GM12801 (cell line): ENCODE data around the gene TFR2.

ENCODE experiments used
- TF ChIP-seq, protein P1 (sequence below): IDR thresholded peaks from one replicate; pipeline ENCODE4 v1.5.1; 2011; ENCODE audit warnings: control low read depth; ENCODE audit not compliant: insufficient read length; ENCODE audit errors: extremely low read depth

Gene TFR2

DNA sequence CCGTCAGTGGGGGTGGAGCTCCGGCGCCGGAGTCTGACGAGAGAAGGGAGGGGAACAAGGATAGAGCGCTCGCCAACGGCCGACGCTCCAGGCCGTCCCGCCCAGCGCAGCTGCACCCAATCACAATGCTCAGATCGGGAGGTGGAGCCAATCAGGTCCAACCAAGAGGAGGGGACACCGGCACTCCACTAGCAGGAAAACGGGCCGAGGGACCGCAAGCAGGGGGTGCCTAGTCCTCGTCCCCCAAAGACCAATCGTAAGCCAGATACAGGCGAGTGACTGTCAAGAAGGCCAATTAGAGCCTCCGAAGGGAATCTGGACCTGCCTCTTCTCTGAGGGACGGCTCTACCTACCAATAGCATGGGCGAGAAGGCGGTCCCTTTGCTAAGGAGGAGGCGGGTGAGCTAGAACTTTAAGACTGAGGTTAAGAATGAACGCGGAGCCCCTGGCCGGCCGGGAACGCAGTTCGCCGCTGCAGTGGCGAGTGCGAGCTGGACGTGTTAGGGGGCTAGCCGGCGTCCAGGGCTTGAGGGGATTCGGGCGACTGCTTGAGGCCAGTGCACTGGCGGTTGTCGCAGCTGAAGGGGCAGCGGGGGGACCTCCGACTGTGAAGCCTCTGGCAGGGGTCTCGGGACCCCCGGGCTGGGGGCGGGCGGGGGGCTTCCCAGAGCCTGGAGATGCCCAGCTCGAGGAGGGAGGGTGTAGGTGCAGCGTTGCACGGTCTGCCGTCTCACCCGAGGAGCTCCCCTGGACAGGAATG is 54.9 kb downstream of the TFR2 start, which contains the start of gene FBXO24:
TSS of gene FBXO24 (plus strand) at position 63 of the 760 bp plus-strand sequence. CDS start at position 361, 298 bp downstream.
- TF ChIP-seq, protein P1, sequence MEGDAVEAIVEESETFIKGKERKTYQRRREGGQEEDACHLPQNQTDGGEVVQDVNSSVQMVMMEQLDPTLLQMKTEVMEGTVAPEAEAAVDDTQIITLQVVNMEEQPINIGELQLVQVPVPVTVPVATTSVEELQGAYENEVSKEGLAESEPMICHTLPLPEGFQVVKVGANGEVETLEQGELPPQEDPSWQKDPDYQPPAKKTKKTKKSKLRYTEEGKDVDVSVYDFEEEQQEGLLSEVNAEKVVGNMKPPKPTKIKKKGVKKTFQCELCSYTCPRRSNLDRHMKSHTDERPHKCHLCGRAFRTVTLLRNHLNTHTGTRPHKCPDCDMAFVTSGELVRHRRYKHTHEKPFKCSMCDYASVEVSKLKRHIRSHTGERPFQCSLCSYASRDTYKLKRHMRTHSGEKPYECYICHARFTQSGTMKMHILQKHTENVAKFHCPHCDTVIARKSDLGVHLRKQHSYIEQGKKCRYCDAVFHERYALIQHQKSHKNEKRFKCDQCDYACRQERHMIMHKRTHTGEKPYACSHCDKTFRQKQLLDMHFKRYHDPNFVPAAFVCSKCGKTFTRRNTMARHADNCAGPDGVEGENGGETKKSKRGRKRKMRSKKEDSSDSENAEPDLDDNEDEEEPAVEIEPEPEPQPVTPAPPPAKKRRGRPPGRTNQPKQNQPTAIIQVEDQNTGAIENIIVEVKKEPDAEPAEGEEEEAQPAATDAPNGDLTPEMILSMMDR = no peak

GRCh38 chr7:100585511-100586265 is 55.7 kb downstream of the TFR2 start, which contains the start of gene LRCH4:
TSS of gene LRCH4 (minus strand) at chr7:100586129. CDS start at chr7:100586100, 29 bp downstream.
- TF ChIP-seq, protein P1 = no peak

GRCh38 chr7:100584683-100585510 is 56.5 kb downstream of the TFR2 start:
- TF ChIP-seq, protein P1 = no peak

GRCh38 chr7:100584054-100584682 is 57.2 kb downstream of the TFR2 start:
- TF ChIP-seq, protein P1 = no peak

DNA sequence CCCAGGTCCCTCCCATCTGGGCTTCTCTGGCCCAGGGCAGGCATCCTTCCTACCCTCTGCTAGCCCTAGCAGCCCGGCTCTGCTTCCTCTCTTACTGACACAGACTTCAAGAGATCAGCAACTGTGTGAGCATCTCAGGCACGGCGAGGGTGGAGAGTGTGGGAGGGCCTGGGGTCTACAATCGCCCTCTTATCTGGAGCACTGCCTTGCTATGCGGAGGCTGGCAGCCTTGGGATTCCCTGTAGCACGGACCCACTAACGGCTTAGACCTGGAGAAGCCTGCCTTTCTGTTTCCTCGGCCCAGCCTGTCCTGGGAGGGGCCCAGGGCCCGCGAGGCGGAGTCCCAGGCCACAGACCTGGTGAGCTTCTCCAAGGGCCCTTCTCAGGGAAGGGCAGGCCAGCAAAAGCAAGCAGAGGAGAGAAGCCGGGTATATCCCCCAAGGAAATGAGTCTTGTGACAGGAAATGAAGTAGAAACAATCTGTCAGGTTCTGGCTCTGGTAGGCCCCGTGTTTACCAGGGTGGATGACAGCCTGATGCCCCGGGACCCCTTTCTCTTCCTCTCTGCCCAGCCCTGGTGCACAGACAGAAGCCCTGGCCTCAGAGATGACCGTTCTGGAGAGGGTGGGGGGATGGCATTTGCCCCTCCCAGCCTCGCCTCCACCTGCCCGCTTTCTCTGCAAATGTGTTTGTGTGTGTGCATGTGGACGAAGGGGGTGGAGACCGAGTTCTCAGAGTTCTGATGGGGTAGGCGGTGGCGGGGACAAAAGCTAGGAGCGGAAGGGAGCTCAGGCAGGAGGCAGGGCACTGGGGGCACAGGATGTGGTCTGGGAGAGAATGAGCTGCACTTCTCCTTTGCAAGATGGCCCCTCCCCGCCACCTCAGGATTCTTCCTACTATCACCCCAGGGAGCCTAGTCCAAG is 58.0 kb downstream of the TFR2 start:
- TF ChIP-seq, protein P1 = no peak

DNA sequence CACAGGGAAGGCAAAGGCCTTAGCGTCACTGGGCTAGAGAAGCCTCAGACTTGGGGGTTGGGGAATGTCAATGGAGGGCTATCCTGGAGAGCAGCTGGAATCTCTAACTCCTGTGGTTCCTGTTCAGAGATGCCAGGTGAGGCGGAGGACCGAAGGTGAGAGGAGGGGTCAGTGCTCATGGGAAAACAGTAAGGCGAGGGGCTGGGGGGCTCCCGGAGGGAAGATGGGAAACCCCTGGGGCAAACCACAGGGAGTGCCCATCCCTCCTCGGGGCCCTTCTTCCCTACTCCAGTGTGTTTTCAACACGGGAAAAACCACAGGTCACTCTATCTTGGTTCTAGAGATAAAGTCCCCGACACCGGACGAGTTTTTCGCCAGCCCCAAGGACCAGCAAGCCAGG is 58.7 kb downstream of the TFR2 start:
- TF ChIP-seq, protein P1 = no peak
